Upper lobe of right lung (tissue), 1 donor: ENCODE measurements around the gene PNMA1. TPM values are rescaled to one million over a fixed set of nuclear protein-coding genes. Genes with fewer than 3 reads are reported as not detected.

Experiments
- ATAC-seq: fragments of 200-7000 bp; cut with Tn5 transposase; one replicate; pipeline ENCODE4 v1.9.1; 2020; ENCODE audit warnings: mild to moderate bottlenecking, moderate library complexity
- DNase-seq: peaks from one replicate; pipeline ENCODE4 v3.0.0-alpha.2; 2020
- H3K27ac ChIP-seq: fragments of 200-600 bp; one replicate; pipeline ENCODE4 v1.8.0; 2022
- H3K27me3 ChIP-seq: fragments of 200-600 bp; one replicate; pipeline ENCODE4 v1.8.0; 2022; ENCODE audit warnings: mild to moderate bottlenecking
- H3K36me3 ChIP-seq: fragments of 200-600 bp; one replicate; pipeline ENCODE4 v1.8.0; 2022
- H3K4me1 ChIP-seq: fragments of 200-600 bp; one replicate; pipeline ENCODE4 v1.8.0; 2022
- H3K4me3 ChIP-seq: fragments of 200-600 bp; one replicate; pipeline ENCODE4 v1.8.0; 2022; ENCODE audit warnings: mild to moderate bottlenecking
- H3K9me3 ChIP-seq: fragments of 200-600 bp; one replicate; pipeline ENCODE4 v1.8.0; 2022
- CTCF ChIP-seq: fragments of 200-600 bp; IDR thresholded peaks from one replicate; pipeline ENCODE4 v1.8.0; 2022; ENCODE audit warnings: antibody characterized with exemption
- intact Hi-C: fragments of 100-400 bp; cut with DNase I; formaldehyde crosslinking; loops from one replicate; pipeline ENCODE4 v1.11.0; 2022
- total RNA-seq: library from RNA; stranded (reverse); fragmentation: NEBNext Ultra II Directional; extraction: Animal tissue kit (Norgen Biotek cat#: 25700); gene quantifications from one replicate; pipeline ENCODE4 v1.2.1, GENCODE V29; 2021
- donor health status: DM: no; HTN: yes; CAD: no; lungs with severe emphysema.

The PNMA1 gene
- total RNA-seq, 1 donor from 2014 or later = 22.0 TPM

GRCh38 chr14:73717711-73718417 is 3.7 kb upstream of the PNMA1 start:
- no peak overlapping the region for H3K27ac ChIP-seq
- no peaks in the 10 kb centered on the region for H3K27me3 ChIP-seq
- no peaks in the 10 kb centered on the region for H3K9me3 ChIP-seq
- peaks cover 78% of the 10 kb centered on the region for H3K36me3 ChIP-seq
- H3K4me1 ChIP-seq = peaks cover 9% of the 10 kb centered on the region
- no peak for TF ChIP-seq CTCF
- intact Hi-C loops = no loop called here
- ATAC-seq = no peak
- no peak overlapping the region for H3K4me3 ChIP-seq
- DNase-seq = peak; percentile 51

- DNase-seq = no peak
- no peak for TF ChIP-seq CTCF
- Histone ChIP-seq H3K36me3 (peaks cover 72% of the 10 kb centered on the region), H3K4me3 (no peak overlapping the region), H3K27me3 (no peaks in the 10 kb centered on the region), H3K27ac (peak overlapping the region; percentile 19), H3K9me3 (no peaks in the 10 kb centered on the region), H3K4me1 (peaks cover 13% of the 10 kb centered on the region)
- ATAC-seq = no peak
- intact Hi-C loops = no loop called here
Observed at GRCh38 chr14:73717266-73717665, 3.1 kb upstream of the PNMA1 start.

GRCh38 chr14:73715707-73716106 is 1.5 kb upstream of the PNMA1 start:
- Histone ChIP-seq H3K4me1 (peaks cover 24% of the 10 kb centered on the region), H3K27ac (no peak overlapping the region), H3K36me3 (peaks cover 57% of the 10 kb centered on the region), H3K4me3 (no peak overlapping the region), H3K9me3 (no peaks in the 10 kb centered on the region), H3K27me3 (no peaks in the 10 kb centered on the region)
- intact Hi-C loops = no loop called here
- ATAC-seq = no peak
- TF ChIP-seq CTCF = no peak
- DNase-seq = peak; percentile 42

- Histone ChIP-seq H3K27ac (peak overlapping the region; percentile 87), H3K4me1 (peaks cover 24% of the 10 kb centered on the region), H3K27me3 (no peaks in the 10 kb centered on the region), H3K36me3 (peaks cover 46% of the 10 kb centered on the region), H3K4me3 (peak overlapping the region; percentile 89), H3K9me3 (no peaks in the 10 kb centered on the region)
- ATAC-seq (no peak), DNase-seq (no peak)
- intact Hi-C loops = no loop called here
- no peak for TF ChIP-seq CTCF
Observed at GRCh38 chr14:73714656-73715081, 485 bp upstream of the PNMA1 start.

- intact Hi-C loops = no loop called here
Observed at GRCh38 chr14:73713206-73713802, 880 bp downstream of the PNMA1 start.

More at GRCh38 chr14:73713206-73713802, 880 bp downstream of the PNMA1 start:
- Histone ChIP-seq H3K4me1 (peaks cover 24% of the 10 kb centered on the region), H3K36me3 (peaks cover 33% of the 10 kb centered on the region), H3K27me3 (no peaks in the 10 kb centered on the region), H3K9me3 (no peaks in the 10 kb centered on the region), H3K27ac (peak overlapping the region; percentile 87), H3K4me3 (peak overlapping the region; percentile 89)
- DNase-seq (no peak), ATAC-seq (no peak)
- no peak for TF ChIP-seq CTCF
